Posterior cingulate gyrus (tissue), 11 donors: ENCODE data around the gene RBM20.
"Not testable (repeated sequence)": the region's sequence is repeated elsewhere in the genome, so short reads cannot be mapped to it uniquely, and the experiment has no call there.

Experiments
- DNase-seq, 10 donors: peaks; one replicate each; pipeline versions ENCODE4 v3.0.0 to v3.0.0-alpha.2; 2020 to 2021; ENCODE audit warnings: mixed read lengths in 3 of 10
- intact Hi-C: fragments of 100-400 bp; cut with DNase I; formaldehyde crosslinking; loops from one replicate; pipeline ENCODE4 v1.15.1; 2023

Gene RBM20

DNA sequence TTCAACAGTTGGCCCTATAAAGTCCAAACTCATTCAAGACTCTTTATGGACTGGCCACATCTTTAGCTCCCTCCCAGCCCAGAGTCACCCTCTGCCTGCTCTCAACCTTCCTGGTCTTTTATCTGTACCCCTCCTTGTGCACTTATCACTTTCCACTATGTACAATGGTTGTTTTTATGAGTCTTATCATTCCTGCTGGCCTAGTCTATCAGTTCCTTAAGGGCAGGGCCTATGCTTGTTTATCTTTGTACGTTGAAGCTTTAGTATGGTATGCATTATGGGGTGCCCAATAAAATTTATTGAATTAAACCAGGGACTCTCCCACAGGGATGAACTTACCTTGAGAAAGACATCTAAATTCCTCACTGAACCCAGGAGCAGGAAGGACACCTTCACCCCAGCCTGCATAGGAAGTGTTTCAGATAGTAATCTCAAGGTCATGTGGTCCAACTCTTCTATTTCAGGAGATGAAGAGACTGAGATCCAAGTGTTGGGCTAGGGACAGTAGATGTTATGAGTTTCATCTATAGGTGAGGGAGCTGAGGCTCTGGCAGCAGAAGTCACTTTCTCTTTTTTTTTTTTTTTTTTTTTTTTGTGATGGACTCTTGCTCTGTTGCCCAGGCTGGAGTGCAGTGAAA lies 214.3 kb downstream of the RBM20 start:
- DNase-seq: no peak
- intact Hi-C loops: no loop called here

DNA sequence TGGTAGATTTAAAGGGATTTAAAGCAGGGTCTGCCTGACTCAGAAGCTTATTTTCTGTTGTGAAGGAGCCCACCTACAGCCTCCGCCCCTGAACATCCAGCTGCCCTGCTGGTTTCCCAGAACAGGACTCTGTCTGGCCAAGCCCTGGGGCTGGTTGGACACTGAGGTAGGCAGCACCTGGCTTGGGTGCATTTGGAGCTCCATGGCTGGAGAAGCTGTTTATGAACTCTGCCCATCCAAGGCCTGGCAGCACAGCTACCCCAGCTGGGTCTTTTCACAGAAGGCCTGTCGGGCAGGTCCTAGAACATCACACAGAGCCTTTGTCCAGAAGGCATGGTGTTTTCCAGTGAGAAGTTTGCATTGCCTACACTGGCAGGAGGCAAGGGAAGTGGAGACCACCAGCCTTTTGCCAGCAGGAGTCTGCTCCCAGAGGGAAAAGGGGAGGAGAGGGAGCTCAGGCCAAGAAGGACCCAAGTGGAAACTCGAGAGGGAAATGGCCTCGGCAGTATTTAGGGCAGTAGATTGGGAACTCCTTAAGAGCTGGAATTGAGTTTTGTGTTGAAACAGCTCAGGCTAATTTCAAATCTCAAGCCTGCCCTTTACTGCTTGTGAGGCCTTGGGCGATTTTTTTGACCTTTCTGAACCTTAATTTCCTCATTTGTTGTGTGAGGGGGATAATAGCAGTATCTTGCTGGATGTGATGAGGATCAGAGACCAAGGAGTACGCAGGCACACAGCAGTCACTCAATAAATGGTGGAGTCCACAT lies 215.3 kb downstream of the RBM20 start:
- intact Hi-C loops: no loop called here
- peak in 1 of 10 donors; percentile 84 for DNase-seq

GRCh38 chr10:110859973-110860376 lies 215.8 kb downstream of the RBM20 start:
- DNase-seq: no peak
- intact Hi-C loops: no loop called here

GRCh38 chr10:110860576-110861241 lies 216.6 kb downstream of the RBM20 start:
- intact Hi-C loops: no loop called here
- no peak for DNase-seq

DNA sequence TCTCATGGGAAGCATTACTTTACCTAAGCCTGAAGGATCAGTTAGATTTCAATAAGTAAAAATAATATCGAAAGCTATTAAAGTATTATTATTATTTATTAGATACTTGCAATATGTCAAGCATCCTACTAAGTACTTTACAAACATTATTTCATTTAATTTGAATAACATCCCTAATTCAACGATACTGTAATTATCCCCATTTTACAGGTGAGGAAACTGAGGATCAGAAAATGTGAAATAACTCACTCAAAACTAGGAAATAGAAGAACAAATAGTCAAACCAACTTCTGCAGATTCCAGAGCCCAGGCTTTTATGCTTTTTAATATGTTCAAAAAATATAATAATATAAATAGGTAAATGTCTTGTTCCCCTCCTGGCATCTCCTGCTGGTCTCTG lies 217.3 kb downstream of the RBM20 start:
- DNase-seq: no peak
- intact Hi-C loops: no loop called here

- DNase-seq: no peak
- intact Hi-C loops: no loop called here
Observed at GRCh38 chr10:110861930-110862649, 218.0 kb downstream of the RBM20 start.

GRCh38 chr10:110862961-110863360 lies 218.8 kb downstream of the RBM20 start:
- intact Hi-C loops: no loop called here
- DNase-seq: no peak

DNA sequence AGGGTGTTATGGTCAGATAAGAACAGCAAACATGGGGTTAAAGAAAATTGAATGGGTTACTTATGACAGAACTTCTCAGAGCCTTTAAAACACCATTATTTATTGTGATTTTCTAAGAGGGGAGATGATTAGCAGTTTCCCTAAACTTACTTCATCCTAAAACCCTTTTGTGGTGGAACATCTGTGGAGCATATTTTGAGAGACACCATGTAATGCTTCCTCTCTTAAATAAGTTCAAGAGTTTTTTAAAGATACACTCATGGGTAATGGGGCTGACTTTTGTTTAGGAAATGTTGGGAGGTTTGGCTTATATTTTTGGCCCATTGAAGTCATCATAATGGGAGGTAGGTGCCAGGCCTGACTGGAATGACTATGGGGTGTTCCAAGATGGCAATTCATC lies 219.2 kb downstream of the RBM20 start:
- no peak for DNase-seq
- intact Hi-C loops: no loop called here

DNA sequence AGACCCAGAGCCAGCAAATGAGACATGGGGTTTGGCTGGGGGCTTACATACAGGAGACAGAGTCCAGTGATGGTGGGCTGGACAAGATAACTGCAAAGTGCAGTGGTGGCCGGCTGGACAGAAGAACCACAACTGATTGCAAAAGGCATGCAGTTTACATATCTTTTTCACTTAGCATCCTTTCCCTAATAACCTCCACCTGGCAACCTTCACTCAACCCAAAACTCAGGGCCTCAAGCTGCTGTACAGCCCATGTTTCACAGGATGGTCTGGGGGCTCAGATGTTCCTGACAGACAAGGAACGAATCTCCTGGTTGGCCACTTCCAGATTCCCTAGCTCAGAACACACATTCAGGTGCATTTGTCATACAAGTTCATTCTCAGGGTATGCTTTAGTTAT lies 219.8 kb downstream of the RBM20 start:
- intact Hi-C loops: no loop called here

GRCh38 chr10:110864662-110865140 lies 220.6 kb downstream of the RBM20 start:
- DNase-seq: no peak
- intact Hi-C loops: no loop called here

More for the DNA sequence above, 219.8 kb downstream of the RBM20 start:
- DNase-seq: no peak

- no peak for DNase-seq
- intact Hi-C loops: no loop called here
Observed at GRCh38 chr10:110865186-110865808, 221.2 kb downstream of the RBM20 start.

DNA sequence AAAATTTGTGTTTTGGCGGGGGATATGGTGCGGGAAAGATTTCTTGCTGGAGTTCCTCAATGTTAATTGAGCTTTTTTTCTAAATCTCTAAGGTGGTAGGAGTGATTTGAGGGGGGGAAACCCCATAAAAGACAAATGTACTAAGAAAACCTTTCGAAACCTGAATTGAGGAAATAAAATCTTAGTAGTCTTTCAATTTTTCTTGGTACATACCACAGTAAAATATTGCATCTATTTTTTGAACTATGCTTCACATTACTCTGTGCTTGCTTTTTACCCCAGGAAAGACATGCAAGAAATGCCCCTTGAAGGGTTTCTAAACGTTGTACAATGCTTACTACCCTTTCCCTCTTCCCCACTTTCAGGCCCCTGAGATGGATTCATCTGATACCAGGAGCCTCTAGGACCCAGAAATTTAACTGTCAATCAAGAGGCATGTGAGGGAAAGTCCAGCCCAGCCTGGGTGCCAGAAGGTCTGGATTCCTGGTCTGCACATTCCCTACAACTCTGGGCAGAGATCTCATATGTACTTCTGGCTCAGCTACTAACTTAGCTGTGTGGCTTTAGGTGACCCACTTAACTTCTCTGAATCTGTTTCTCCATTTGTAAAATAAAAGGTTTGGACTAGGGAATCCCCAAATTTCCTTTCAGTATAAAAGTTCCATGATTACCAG lies 221.8 kb downstream of the RBM20 start:
- no peak for DNase-seq
- intact Hi-C loops: no loop called here

DNA sequence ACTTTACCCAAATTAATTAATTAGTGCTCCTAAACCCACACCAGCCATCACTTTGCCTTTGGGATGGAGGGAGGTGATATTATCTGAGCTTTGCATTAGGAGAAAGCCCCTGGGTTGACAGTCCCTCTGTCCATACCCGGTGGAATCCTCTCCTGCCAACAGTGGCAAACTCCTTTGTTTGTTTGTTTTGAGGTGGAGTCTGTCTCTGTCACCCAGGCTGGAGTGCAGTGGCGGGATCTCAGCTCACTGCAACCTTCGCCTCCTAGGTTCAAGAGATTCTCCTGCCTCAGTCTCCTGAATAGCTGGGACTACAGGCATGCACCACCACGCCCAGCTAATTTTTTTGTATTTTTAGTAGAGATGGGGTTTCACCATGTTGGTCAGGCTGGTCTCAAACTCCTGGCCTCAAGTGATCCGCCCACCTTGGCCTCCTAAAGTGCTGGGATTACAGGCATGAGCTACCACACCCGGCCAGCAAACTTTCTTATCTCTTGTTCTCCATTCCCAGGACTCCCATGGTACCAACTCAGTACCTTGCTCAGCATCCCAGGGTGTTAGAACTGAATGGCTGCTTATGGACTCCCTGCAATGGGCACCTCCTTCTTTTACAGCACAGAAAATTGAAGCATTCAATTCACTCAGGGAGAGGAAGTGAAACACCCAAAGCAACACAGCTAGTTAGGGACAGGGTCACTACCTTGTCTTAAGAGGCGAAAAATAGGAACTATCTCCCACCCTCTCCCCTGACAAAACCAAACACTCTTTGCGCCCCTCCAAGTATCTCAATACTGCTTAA lies 223.1 kb downstream of the RBM20 start:
- intact Hi-C loops, DNase-seq: not testable (repeated sequence)

DNA sequence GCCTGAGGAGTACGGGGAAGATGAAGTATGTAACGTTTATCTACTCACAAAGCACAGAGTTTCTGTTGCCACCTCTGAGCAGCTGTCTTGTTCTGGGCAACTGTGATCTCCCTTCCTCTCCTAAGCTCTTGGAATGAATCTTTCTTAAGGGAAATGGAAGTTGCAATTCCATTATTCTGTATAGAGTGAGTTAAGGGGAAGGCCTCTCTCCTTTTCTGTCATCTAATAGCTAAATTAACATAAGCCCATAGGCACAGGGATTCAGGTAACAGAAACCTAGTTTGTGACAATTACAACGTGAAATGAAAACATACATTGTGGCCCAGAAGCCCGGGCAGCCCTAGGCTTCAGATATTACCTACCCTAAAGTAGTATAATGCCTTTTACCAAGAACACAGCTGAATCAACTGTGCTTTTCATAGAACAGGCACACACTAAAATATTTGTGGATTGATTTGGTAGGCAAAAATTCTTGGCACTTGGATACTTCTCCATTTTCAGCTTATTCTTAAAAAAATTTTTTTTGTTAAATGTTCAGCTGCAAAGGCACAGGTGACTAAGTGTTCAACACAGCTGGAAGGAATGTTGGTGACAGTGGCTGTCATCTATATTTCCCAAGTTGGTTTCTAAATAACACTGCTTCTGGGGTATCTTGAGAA lies 223.8 kb downstream of the RBM20 start:
- no peak for DNase-seq
- intact Hi-C loops: no loop called here

GRCh38 chr10:110868981-110869380 lies 224.8 kb downstream of the RBM20 start:
- intact Hi-C loops: no loop called here
- no peak for DNase-seq

DNA sequence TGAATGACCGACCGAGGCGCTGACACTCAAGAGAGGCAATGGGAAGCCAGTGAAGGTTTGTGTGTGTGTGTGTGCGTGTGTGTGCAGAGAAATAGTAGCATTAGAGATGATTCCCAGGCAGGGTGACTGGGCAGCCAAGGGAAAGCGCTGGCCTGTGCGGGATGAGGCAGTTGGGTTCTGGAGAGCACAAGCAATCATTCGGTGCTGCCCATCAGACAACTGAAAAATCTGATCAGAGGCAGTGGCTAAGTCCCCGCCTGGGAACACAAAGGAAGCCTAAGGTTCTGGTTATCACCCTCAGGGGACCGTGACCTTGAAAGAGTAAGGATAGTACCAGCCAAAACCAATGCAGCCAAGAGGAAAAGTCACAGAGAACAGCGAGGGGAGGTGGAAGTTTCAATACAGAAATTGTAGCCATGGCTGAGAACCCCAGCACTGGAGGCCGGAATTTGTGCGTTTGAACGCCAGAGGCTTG lies 226.7 kb downstream of the RBM20 start:
- intact Hi-C loops: loop anchor here (5.0 kb wide), 3 partner anchors 49 to 124 kb away; no protein-coding TSS in a partner anchor
- peak in 1 of 10 donors; percentile 48 for DNase-seq

- intact Hi-C loops: loop anchor here (5.0 kb wide), 3 partner anchors 49 to 124 kb away; no protein-coding TSS in a partner anchor
- DNase-seq: peak; percentile 99 to 100 (median 100)
Observed at GRCh38 chr10:110871298-110872084, 227.4 kb downstream of the RBM20 start, which contains the start of gene PDCD4. Gene PDCD4, plus strand, starts transcription at chr10:110871928. Its CDS starts 4,100 bp downstream, at chr10:110876028.
